Liver (tissue), 3 donors: ENCODE results near the gene CHKA.

Source experiments
- EGR1 ChIP-seq, 2 donors: IDR thresholded peaks; 2 replicates each; pipeline ENCODE4 v1.6.1; 2016 to 2018; ENCODE audit warnings: antibody characterized with exemption in 2 of 2, low read depth in 2 of 2
- FOXA1 ChIP-seq: IDR thresholded peaks from 2 replicates; pipeline ENCODE4 v1.6.1; 2016; ENCODE audit warnings: antibody characterized with exemption
- JUND ChIP-seq, 2 donors: IDR thresholded peaks; 2 replicates each; pipeline ENCODE4 v1.6.1; 2016; ENCODE audit warnings: antibody characterized with exemption in 2 of 2
- RAD21 ChIP-seq, 2 donors: IDR thresholded peaks; 2 replicates each; pipeline ENCODE4 v1.6.1; 2016; ENCODE audit warnings: antibody characterized with exemption in 2 of 2, mild to moderate bottlenecking in 2 of 2
- SP1 ChIP-seq: IDR thresholded peaks from 2 replicates; pipeline ENCODE4 v1.6.1; 2018; ENCODE audit warnings: antibody characterized with exemption, mild to moderate bottlenecking
- TAF1 ChIP-seq: conservative IDR thresholded peaks from 2 replicates; pipeline ENCODE4 v1.6.1; 2016; ENCODE audit warnings: antibody characterized with exemption, mild to moderate bottlenecking
- YY1 ChIP-seq: IDR thresholded peaks from 2 replicates; pipeline ENCODE4 v1.6.1; 2016; ENCODE audit warnings: antibody characterized with exemption, mild to moderate bottlenecking
- TF ChIP-seq, protein P1 (sequence below): fragments of 150-350 bp; IDR thresholded peaks from 2 replicates; pipeline ENCODE4 v1.5.1; 2017; ENCODE audit warnings: improper control_type of control experiment, low read depth, low read length; ENCODE audit not compliant: missing input control
- donor health status: healthy.
- donor health status: healthy.

DNA sequence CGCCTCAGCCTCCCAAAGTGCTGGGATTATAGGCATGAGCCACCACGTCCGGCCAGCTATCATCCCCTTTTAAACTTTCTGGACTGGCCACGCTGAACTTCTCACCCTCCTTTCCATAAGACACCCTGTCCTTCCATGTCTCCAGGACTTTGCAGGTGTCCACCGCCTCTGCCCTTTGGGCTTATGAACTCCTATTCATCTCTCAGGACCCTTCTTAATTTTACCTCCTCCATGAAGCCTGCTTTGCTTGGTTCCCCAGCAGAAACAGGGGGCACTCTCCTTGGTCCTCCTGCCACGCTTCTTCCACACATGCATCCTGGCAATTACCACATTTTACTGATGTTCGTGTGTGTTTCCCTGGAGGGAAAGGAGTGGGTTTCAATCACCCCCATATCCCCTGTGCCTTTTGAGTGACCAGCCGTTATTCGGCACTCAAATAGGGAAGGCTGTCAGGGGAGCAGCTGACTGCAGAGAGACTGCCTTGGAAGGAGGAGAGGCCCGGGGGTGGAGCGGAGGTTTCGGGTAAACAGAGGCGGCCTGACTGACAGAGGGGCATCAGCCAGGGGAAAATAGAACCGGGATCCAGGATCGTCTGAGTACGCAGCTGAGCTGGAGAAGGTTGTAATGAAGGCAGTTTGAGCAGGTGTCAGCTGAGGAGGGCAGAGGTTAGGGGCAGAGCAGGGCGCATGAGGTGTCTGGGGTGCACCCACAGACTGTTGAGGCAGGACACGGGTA lies 27.1 kb upstream of the CHKA start:
- TF ChIP-seq, protein P1, sequence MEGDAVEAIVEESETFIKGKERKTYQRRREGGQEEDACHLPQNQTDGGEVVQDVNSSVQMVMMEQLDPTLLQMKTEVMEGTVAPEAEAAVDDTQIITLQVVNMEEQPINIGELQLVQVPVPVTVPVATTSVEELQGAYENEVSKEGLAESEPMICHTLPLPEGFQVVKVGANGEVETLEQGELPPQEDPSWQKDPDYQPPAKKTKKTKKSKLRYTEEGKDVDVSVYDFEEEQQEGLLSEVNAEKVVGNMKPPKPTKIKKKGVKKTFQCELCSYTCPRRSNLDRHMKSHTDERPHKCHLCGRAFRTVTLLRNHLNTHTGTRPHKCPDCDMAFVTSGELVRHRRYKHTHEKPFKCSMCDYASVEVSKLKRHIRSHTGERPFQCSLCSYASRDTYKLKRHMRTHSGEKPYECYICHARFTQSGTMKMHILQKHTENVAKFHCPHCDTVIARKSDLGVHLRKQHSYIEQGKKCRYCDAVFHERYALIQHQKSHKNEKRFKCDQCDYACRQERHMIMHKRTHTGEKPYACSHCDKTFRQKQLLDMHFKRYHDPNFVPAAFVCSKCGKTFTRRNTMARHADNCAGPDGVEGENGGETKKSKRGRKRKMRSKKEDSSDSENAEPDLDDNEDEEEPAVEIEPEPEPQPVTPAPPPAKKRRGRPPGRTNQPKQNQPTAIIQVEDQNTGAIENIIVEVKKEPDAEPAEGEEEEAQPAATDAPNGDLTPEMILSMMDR: no peak
- TF ChIP-seq YY1: no peak
- no peak for TF ChIP-seq EGR1 (IDR thresholded peaks at IDR 0.05; ENCODE audit: low read depth in 2 of 2)
- no peak for TF ChIP-seq TAF1
- TF ChIP-seq FOXA1: no peak
- no peak for TF ChIP-seq RAD21 (IDR thresholded peaks at IDR 0.05)
- TF ChIP-seq JUND (IDR thresholded peaks at IDR 0.05): no peak
- no peak for TF ChIP-seq SP1
